H1 (cell line): ENCODE results near the gene MED23. TPM values are rescaled to one million over a fixed set of nuclear protein-coding genes. Genes with fewer than 3 reads are reported as not detected.

ENCODE experiments used
- CTCF ChIA-PET: fragments of 300-600 bp; sonication (Branson Sonifier 250); formaldehyde crosslinking; loops from one replicate; lab custom pipeline; 2021; ENCODE audit not compliant: partially characterized antibody; lab: Charles Lee
- POLR2A ChIA-PET: fragments of 300-600 bp; sonication (Branson Sonifier 250); formaldehyde crosslinking; loops from one replicate; lab custom pipeline; 2021; ENCODE audit warnings: inconsistent platforms; ENCODE audit not compliant: partially characterized antibody; lab: Charles Lee
- DNase-seq, 2 experiments: peaks; one replicate each; pipeline versions ENCODE4 v3.0.0 to v3.0.0-alpha.2; 2010 to 2022; ENCODE audit warnings: low spot score in 2 of 2, low read depth in 1 of 2, mixed read lengths in 1 of 2
- FAIRE-seq: peaks from 2 replicates; lab custom pipeline; 2011; peaks lifted over from hg19 to GRCh38; lab: Jason Lieb, UNC
- H2AFZ ChIP-seq: 2 replicates; pipeline ENCODE4 v1.8.1; 2012; ENCODE audit warnings: low read length, inconsistent platforms
- H2AK5ac ChIP-seq: 2 replicates; pipeline ENCODE4 v1.6.1; 2013; ENCODE audit warnings: low read depth, low read length
- H2BK120ac ChIP-seq: replicated peaks from 2 replicates; pipeline ENCODE3; 2013; ENCODE audit warnings: low read depth, low read length, inconsistent platforms
- H2BK12ac ChIP-seq: 2 replicates; pipeline ENCODE4 v1.6.1; 2013; ENCODE audit warnings: low read depth, low read length
- H2BK15ac ChIP-seq: 2 replicates; pipeline ENCODE4 v1.6.1; 2013; ENCODE audit warnings: low read length
- H2BK20ac ChIP-seq: 2 replicates; pipeline ENCODE4 v1.6.1; 2013; ENCODE audit warnings: low read length
- H2BK5ac ChIP-seq: 2 replicates; pipeline ENCODE4 v1.6.1; 2013; ENCODE audit warnings: low read depth, low read length
- H3K14ac ChIP-seq: 2 replicates; pipeline ENCODE4 v1.6.1; 2013; ENCODE audit warnings: inconsistent platforms; ENCODE audit not compliant: insufficient read length
- H3K18ac ChIP-seq: 2 replicates; pipeline ENCODE4 v1.6.1; 2013; ENCODE audit warnings: low read length; ENCODE audit errors: extremely low read depth
- H3K23ac ChIP-seq: 2 replicates; pipeline ENCODE4 v1.6.1; 2013; ENCODE audit warnings: inconsistent platforms; ENCODE audit not compliant: insufficient read length
- H3K23me2 ChIP-seq: 2 replicates; pipeline ENCODE4 v1.6.1; 2013; ENCODE audit warnings: low read depth, low read length
- H3K27ac ChIP-seq: 2 replicates; pipeline ENCODE4 v1.6.1; 2011; ENCODE audit warnings: low read depth, low read length, inconsistent platforms
- H3K27me3 ChIP-seq, 4 experiments: replicated peaks in 1 of 4; 1 replicate in 1 of 4; 2 replicates in 3 of 4; pipeline versions ENCODE4 v1.6.1 to v1.8.1; 2011 to 2013; ENCODE audit warnings: low read length in 3 of 4, mild to moderate bottlenecking in 3 of 4, inconsistent platforms in 2 of 4, mixed read lengths in 2 of 4, moderate library complexity in 1 of 4; ENCODE audit not compliant: control insufficient read depth in 3 of 4, insufficient read depth in 3 of 4; ENCODE audit errors: extremely low read depth in 1 of 4
- H3K36me3 ChIP-seq, 4 experiments: 2 replicates each; pipeline versions ENCODE4 v1.6.1 to v1.8.1; 2011 to 2013; ENCODE audit warnings: mild to moderate bottlenecking in 4 of 4, low read length in 3 of 4, moderate library complexity in 2 of 4, control low read depth in 1 of 4, inconsistent platforms in 1 of 4; ENCODE audit not compliant: insufficient read depth in 4 of 4, control insufficient read depth in 2 of 4
- H3K4ac ChIP-seq: replicated peaks from 2 replicates; pipeline ENCODE3; 2013; ENCODE audit warnings: low read length, low read depth, mixed read lengths, inconsistent platforms; ENCODE audit not compliant: insufficient read length
- H3K4me1 ChIP-seq, 4 experiments: replicated peaks in 1 of 4; 1 replicate in 1 of 4; 2 replicates in 3 of 4; pipeline versions ENCODE4 v1.6.1 to v1.8.1; 2011 to 2013; ENCODE audit warnings: low read length in 3 of 4, inconsistent platforms in 2 of 4, mixed read lengths in 1 of 4; ENCODE audit not compliant: insufficient read depth in 4 of 4, control insufficient read depth in 3 of 4
- H3K4me2 ChIP-seq, 2 experiments: 2 replicates each; pipeline versions ENCODE4 v1.6.1 to v1.8.1; 2011 to 2013; ENCODE audit warnings: low read depth in 2 of 2, low read length in 2 of 2, control low read depth in 1 of 2, inconsistent platforms in 1 of 2, mild to moderate bottlenecking in 1 of 2; ENCODE audit not compliant: insufficient read depth in 1 of 2
- H3K4me3 ChIP-seq, 4 experiments: fragments of 200-600, 300-600 bp in 1 of 4; sonication (generic), shearing (Covaris generic), sonication (Bioruptor Twin) in 1 of 4; 2 replicates each; pipeline versions ENCODE4 v1.5.1 to v1.8.1; 2011 to 2016; ENCODE audit warnings: low read length in 4 of 4, low read depth in 3 of 4, control low read depth in 2 of 4, inconsistent platforms in 2 of 4, mild to moderate bottlenecking in 2 of 4, mixed read lengths in 1 of 4, moderate library complexity in 1 of 4; ENCODE audit not compliant: insufficient read depth in 2 of 4; ENCODE audit errors: extremely low read depth in 1 of 4
- H3K56ac ChIP-seq: replicated peaks from 2 replicates; pipeline ENCODE3; 2013; ENCODE audit warnings: low read depth, mild to moderate bottlenecking, mixed read lengths, low read length, inconsistent platforms; ENCODE audit not compliant: insufficient read length
- H3K79me1 ChIP-seq: 2 replicates; pipeline ENCODE4 v1.6.1; 2013; ENCODE audit warnings: low read depth, low read length, control low read depth
- H3K79me2 ChIP-seq, 2 experiments: 2 replicates each; pipeline versions ENCODE4 v1.6.1 to v1.8.1; 2012 to 2013; ENCODE audit warnings: low read length in 2 of 2, mild to moderate bottlenecking in 2 of 2, inconsistent platforms in 1 of 2; ENCODE audit not compliant: insufficient read depth in 2 of 2, control insufficient read depth in 1 of 2
- H3K9ac ChIP-seq, 4 experiments: replicated peaks in 1 of 4; 1 replicate in 1 of 4; 2 replicates in 3 of 4; pipeline versions ENCODE4 v1.6.1 to v1.8.1; 2011 to 2013; ENCODE audit warnings: low read depth in 3 of 4, low read length in 3 of 4, control low read depth in 2 of 4, mild to moderate bottlenecking in 2 of 4, moderate library complexity in 2 of 4, inconsistent platforms in 1 of 4; ENCODE audit errors: extremely low read depth in 1 of 4
- H3K9me3 ChIP-seq, 2 experiments: 2 replicates each; pipeline versions ENCODE4 v1.6.1 to v1.8.1; 2012 to 2013; ENCODE audit warnings: mild to moderate bottlenecking in 2 of 2, moderate library complexity in 2 of 2, control low read depth in 1 of 2, inconsistent platforms in 1 of 2, low read depth in 1 of 2, low read length in 1 of 2, mixed read lengths in 1 of 2; ENCODE audit not compliant: insufficient read depth in 2 of 2
- H4K20me1 ChIP-seq, 2 experiments: replicated peaks in 1 of 2; 2 replicates each; pipeline versions ENCODE3 to v1.8.1; 2011 to 2013; ENCODE audit warnings: inconsistent platforms in 2 of 2, low read length in 2 of 2, mild to moderate bottlenecking in 1 of 2; ENCODE audit not compliant: insufficient read depth in 2 of 2, control insufficient read depth in 1 of 2
- H4K5ac ChIP-seq: 2 replicates; pipeline ENCODE4 v1.6.1; 2013; ENCODE audit warnings: low read length, low read depth, mixed read lengths, inconsistent platforms; ENCODE audit not compliant: insufficient read length
- H4K8ac ChIP-seq: 2 replicates; pipeline ENCODE4 v1.8.0; 2013; ENCODE audit warnings: mild to moderate bottlenecking, moderate library complexity, low read length, inconsistent platforms; ENCODE audit not compliant: insufficient read depth; ENCODE audit errors: extremely low read depth
- H4K91ac ChIP-seq: replicated peaks from 2 replicates; pipeline ENCODE3; 2013; ENCODE audit warnings: low read length, mixed read lengths, inconsistent platforms; ENCODE audit not compliant: insufficient read length
- BRCA1 ChIP-seq: IDR thresholded peaks from 2 replicates; pipeline ENCODE4 v1.6.1; 2012; ENCODE audit warnings: low read depth, low read length, improper control_type of control experiment
- CTBP2 ChIP-seq: IDR thresholded peaks from 2 replicates; pipeline ENCODE4 v1.7.0; 2011; ENCODE audit warnings: borderline replicate concordance, mild to moderate bottlenecking, moderate library complexity, mixed read lengths, low read length; ENCODE audit not compliant: insufficient read depth, insufficient read length
- NRF1 ChIP-seq: IDR thresholded peaks from 2 replicates; pipeline ENCODE4 v1.6.1; 2011; ENCODE audit warnings: mild to moderate bottlenecking, low read depth, low read length, improper control_type of control experiment
- SIRT6 ChIP-seq: IDR thresholded peaks from one replicate; pipeline ENCODE4 v1.7.1; 2012; ENCODE audit warnings: low read length, inconsistent platforms
- SRF ChIP-seq: IDR thresholded peaks from 2 replicates; pipeline ENCODE4 v1.6.1; 2011; ENCODE audit warnings: mild to moderate bottlenecking, low read depth, low read length, moderate library complexity
- WGBS, 2 experiments: shearing (Covaris generic) in 1 of 2; methylation state at CpG; one replicate each; pipeline versions ENCODE4 v1.1.6 to v1.1.7; 2013 to 2015; ENCODE audit warnings: low lambda C conversion rate in 2 of 2, mixed read lengths in 2 of 2, inconsistent platforms in 1 of 2, low coverage in 1 of 2, missing lambda C conversion rate in 1 of 2; ENCODE audit not compliant: insufficient replicate concordance in 2 of 2, insufficient coverage in 1 of 2, insufficient read length in 1 of 2; ENCODE audit errors: extremely low coverage in 1 of 2, missing lambda C conversion rate in 1 of 2; 5-methylcytosine and 5-hydroxymethylcytosine counted together
- polyA plus RNA-seq, 7 experiments: library from polyadenylated mRNA; depleted of rRNA in 3 of 7; stranded (reverse) in 5 of 7; unstranded in 2 of 7; fragments of >200 nt in 5 of 7; fragments of 200-250 nt in 2 of 7; gene quantifications; 1 replicate in 5 of 7; 2 replicates in 1 of 7; 4 replicates in 1 of 7; pipeline versions ENCODE4 v1.2.1 to v1.2.3, GENCODE V29; 2011 to 2013; ENCODE audit warnings: missing spikeins in 2 of 7, mixed read lengths in 2 of 7
- total RNA-seq: library from RNA; stranded (reverse); fragmentation: NEBNext Ultra II Directional; extraction: Animal tissue kit (Norgen Biotek cat#: 25700); gene quantifications from 2 replicates; pipeline ENCODE4 v1.2.1, GENCODE V29; 2021

MED23 gene
- total and polyA plus RNA-seq, 2 of the 8 experiments (the other 6 are each of a cell fraction or from before 2014, with no cell fraction given) = 10.5 to 13.0 TPM

- Histone ChIP-seq H3K18ac (no peak overlapping the region), H4K5ac (no peak overlapping the region), H3K56ac (no peak overlapping the region), H2AFZ (no peak overlapping the region), H3K4me1 (no peaks in the 10 kb centered on the region), H4K91ac (no peak overlapping the region), H3K23ac (no peak overlapping the region), H3K27ac (no peak overlapping the region), H2AK5ac (no peak overlapping the region), H3K4ac (no peak overlapping the region), H3K79me1 (no peaks in the 10 kb centered on the region), H4K8ac (no peak overlapping the region), H3K9ac (no peak overlapping the region), H3K4me2 (no peak overlapping the region), H3K9me3 (no peaks in the 10 kb centered on the region), H2BK5ac (no peak overlapping the region), H3K23me2 (no peaks in the 10 kb centered on the region), H3K27me3 (no peaks in the 10 kb centered on the region; a peak in 1 of 7 replicates), H2BK12ac (no peak overlapping the region), H3K36me3 (no peaks in the 10 kb centered on the region), H2BK120ac (no peak overlapping the region), H2BK20ac (no peak overlapping the region), H3K79me2 (no peaks in the 10 kb centered on the region), H2BK15ac (no peak overlapping the region), H3K14ac (no peak overlapping the region), H4K20me1 (no peaks in the 10 kb centered on the region), H3K4me3 (no peak overlapping the region)
- TF ChIP-seq SIRT6 = no peak
- TF ChIP-seq NRF1 = no peak
- no peak for TF ChIP-seq SRF
- no peak for TF ChIP-seq CTBP2
- TF ChIP-seq BRCA1 = no peak
- 92% methylated on average over 3 of the region's 3 CpGs; no CpG with 5 or more reads in 1 of the 2 experiments for WGBS, 2 experiments
- DNase-seq = no peak
- CTCF ChIA-PET = interaction anchor here (0.6 to 4.5 kb wide), 9 partner anchors 7 to 1632 kb away, joined by 3 to 21 read pairs (median 3); partner anchors contain the start of gene MED23
- FAIRE-seq = no peak
- POLR2A ChIA-PET = no interaction called here
These were observed 28.6 kb upstream of the MED23 start for GRCh38 chr6:131656667-131657066.
